HG02763 (cell line): ENCODE measurements around the gene TRIM49D2.
"Not testable (repeated sequence)": the region's sequence is repeated elsewhere in the genome, so short reads cannot be mapped to it uniquely, and the experiment has no call there.

ENCODE experiments used
- ATAC-seq: cut with Tn5 transposase; IDR thresholded peaks from one replicate; pipeline ENCODE4 v1.9.1; 2021; ENCODE audit warnings: mild to moderate bottlenecking, moderate library complexity; ENCODE audit not compliant: unreplicated experiment

Gene TRIM49D2, protein sequence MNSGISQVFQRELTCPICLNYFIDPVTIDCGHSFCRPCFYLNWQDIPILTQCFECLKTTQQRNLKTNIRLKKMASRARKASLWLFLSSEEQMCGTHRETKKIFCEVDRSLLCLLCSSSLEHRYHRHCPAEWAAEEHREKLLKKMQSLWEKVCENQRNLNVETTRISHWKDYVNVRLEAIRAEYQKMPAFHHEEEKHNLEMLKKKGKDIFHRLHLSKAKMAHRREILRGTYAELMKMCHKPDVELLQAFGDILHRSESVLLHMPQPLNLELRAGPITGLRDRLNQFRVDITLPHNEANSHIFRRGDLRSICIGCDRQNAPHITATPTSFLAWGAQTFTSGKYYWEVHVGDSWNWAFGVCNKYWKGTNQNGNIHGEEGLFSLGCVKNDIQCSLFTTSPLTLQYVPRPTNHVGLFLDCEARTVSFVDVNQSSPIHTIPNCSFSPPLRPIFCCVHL

DNA sequence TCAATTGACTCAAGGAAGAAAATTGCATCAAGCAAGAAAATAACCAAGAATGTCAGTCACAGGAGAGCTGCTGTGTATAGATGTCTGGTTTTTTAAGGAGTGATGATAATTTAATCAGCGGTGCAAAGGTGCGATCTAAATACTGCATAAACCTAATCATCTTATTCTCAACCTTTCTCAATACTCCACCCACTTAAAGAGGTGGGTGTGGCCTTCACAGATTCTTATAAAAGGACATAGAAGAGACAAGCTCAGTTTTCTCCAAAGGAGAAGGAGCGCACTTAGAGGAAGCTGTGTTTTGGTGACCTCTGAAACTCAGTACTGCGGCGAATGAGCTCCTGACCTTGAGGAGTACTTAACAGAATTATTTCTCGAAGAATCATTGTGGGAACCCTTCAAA, at the start of gene TRIM49D2:
Gene TRIM49D2, plus strand, starts transcription at position 301 of the 400 bp plus-strand sequence. CDS start 2,698 bp downstream, outside the sequence.
- ATAC-seq: not testable (repeated sequence)

DNA sequence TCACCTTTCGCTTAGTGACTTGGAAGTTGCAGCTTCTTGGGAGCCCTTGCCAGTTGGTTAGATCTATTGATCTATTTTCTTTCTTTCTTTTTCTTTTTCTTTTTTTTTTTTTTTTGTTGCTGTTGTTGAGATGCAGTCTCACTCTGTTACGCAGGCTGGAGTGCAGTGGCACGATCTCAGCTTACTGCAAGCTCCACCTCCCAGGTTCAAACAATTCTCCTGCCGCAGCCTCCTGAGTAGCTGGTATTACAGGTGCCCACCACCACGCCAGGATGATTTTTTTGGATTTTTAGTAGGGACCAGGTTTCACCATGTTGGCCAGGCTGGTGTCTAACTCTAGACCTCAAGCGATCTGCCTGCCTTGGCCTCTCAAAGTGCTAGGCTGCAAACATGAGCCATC, 46.4 kb upstream of the TRIM49D2 start:
- not testable (repeated sequence) for ATAC-seq

DNA sequence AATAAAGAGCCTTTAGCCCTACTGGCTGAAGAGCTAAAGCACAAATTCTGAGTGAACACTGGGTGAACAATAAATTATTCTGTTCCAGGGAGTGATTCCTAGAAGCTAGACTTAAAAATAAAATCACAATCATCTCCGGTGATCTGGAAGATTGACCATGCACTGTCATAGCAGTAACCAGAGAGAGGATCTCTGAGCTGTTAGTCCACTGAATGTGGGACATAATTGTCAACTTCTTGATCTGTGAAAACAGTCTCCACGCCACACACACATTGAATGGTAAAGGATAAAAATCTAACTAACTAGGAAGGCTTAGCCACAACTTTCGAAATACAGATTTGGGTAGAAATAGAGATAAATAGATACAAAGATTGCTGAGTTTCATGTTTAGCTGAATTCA, 30.6 kb upstream of the TRIM49D2 start:
- not testable (repeated sequence) for ATAC-seq

DNA sequence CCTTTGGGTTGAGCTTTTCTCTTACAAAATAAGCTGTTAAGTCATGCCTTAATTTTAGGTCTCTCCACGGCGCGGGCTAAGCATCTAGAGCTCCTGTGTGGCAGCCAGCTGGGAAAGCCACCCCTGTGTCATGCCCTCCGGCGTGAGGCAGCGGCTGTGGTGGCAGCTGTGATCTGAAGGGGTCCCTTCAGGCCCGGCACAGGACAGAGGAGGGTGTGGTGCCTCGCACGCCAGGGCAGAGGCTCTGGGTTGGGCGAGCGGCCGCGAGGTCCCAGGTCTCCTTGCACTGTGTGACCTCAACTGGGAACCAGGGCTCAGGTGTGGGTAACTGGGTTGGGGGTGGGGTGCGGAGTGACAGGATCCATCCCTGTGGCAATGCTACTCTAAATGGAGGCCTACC, 23.1 kb upstream of the TRIM49D2 start:
- ATAC-seq: not testable (repeated sequence)

DNA sequence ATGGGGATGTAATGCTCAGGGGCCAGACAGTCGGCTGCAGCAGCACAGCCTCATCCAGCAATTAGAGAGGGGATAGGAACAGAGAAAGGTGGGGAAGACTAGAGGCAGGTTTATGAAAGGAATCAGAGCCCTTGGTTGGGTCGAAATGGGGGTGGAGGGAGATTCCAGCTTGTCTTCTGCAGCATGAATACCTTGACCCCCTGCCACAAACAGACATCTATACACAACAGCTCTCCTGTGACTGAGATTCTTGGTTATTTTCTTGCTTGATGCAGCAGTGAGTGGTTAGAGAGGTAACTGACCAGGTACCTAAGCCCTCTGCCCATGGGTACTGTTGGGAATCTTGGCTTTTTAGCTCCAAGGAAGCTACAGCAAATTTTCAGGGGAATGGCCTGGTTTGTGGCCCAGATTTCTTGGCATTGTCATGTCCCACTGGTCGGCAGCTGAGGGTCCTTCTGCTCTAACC, 1.6 kb upstream of the TRIM49D2 start, which contains the start of gene TRIM49D1:
Gene TRIM49D1, minus strand, starts transcription at position 51 of the 466 bp plus-strand sequence. CDS start 4,535 bp downstream, outside the sequence.
- no peak for ATAC-seq

DNA sequence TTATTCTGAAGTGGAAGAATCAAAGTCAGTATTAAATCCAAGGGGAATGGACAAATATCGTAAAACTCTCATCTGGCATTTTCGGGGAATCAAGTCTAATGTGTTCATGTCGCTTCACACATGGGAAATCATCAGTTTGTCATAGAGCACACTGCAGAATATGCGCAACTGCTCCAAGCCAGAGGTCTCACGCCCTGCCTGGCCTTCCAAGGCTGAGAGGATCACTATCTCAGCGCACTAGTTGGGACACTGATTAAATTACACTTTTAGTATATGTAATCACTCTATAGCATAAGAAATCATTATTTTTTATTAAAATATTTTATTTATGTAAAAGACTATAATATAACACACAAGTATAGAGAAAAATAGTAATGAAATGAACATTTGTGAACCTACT, 37.0 kb downstream of the TRIM49D2 start:
- ATAC-seq: not testable (repeated sequence)

DNA sequence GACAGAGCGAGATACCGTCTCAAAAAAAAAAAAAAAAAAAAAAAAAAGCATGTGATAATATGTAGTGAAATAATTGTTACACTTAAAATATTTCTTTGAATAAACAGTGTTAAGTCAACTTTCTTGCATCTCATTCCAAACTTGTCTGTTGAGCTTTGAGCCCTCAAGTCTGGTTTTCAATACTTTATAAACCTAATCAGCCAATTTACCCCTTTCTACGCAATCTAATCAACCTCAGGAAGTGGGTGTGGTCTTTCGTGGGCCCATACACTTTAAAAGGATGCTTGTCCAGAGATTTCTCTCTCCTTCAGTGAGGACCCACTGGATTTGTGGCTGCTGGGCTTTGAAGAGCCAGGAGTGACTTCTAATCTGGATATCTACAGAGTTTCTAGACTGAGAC, 41.9 kb downstream of the TRIM49D2 start, which contains the start of gene TRIM64:
Gene TRIM64, plus strand, starts transcription at position 301 of the 400 bp plus-strand sequence. CDS start 2,467 bp downstream, outside the sequence.
- ATAC-seq: not testable (repeated sequence)
